Bronchial epithelial cell (primary cell): ENCODE measurements around the gene PROSER2. TPM values are rescaled to one million over a fixed set of nuclear protein-coding genes. Genes with fewer than 3 reads are reported as not detected.
A peak's percentile ranks its signal among the peaks of the same experiment; 100 is the strongest.

ENCODE experiments used
- DNase-seq: peaks from one replicate; pipeline ENCODE4 v3.0.0-alpha.2; 2010; ENCODE audit warnings: low read depth
- FAIRE-seq: peaks from 2 replicates; lab custom pipeline; 2011; peaks lifted over from hg19 to GRCh38; lab: Jason Lieb, UNC
- H3K27me3 ChIP-seq: 2 replicates; pipeline ENCODE4 v1.5.1; 2011; ENCODE audit warnings: low read length; ENCODE audit not compliant: control insufficient read depth, insufficient read depth
- H3K36me3 ChIP-seq: 2 replicates; pipeline ENCODE4 v1.5.1; 2011; ENCODE audit warnings: low read length; ENCODE audit not compliant: control insufficient read depth, insufficient read depth
- H3K4me3 ChIP-seq: 2 replicates; pipeline ENCODE4 v1.5.1; 2011; ENCODE audit warnings: mild to moderate bottlenecking, low read depth, low read length, control low read depth
- total RNA-seq: library from RNA; depleted of rRNA; stranded (reverse); fragments of >200 nt; gene quantifications from 2 replicates; pipeline ENCODE4 v1.2.1, GENCODE V29; 2014
- TF ChIP-seq, protein P1 (sequence below): IDR thresholded peaks from 2 replicates; pipeline ENCODE4 v1.5.1; 2011; ENCODE audit warnings: mild to moderate bottlenecking, moderate library complexity, low read length, control low read depth, inconsistent platforms; ENCODE audit not compliant: insufficient read depth, severe bottlenecking

The PROSER2 gene, protein sequence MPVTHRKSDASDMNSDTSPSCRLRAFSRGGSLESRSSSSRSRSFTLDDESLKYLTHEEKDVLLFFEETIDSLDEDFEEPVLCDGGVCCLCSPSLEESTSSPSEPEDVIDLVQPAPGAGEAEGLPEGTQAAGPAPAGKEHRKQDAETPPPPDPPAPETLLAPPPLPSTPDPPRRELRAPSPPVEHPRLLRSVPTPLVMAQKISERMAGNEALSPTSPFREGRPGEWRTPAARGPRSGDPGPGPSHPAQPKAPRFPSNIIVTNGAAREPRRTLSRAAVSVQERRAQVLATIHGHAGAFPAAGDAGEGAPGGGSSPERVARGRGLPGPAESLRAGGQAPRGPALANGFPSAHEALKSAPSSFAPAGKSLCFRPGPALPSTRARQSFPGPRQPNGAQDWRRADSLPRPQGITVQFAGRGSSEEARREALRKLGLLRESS
- total RNA-seq, result 20.8 and 27.8 TPM in 2 replicates

DNA sequence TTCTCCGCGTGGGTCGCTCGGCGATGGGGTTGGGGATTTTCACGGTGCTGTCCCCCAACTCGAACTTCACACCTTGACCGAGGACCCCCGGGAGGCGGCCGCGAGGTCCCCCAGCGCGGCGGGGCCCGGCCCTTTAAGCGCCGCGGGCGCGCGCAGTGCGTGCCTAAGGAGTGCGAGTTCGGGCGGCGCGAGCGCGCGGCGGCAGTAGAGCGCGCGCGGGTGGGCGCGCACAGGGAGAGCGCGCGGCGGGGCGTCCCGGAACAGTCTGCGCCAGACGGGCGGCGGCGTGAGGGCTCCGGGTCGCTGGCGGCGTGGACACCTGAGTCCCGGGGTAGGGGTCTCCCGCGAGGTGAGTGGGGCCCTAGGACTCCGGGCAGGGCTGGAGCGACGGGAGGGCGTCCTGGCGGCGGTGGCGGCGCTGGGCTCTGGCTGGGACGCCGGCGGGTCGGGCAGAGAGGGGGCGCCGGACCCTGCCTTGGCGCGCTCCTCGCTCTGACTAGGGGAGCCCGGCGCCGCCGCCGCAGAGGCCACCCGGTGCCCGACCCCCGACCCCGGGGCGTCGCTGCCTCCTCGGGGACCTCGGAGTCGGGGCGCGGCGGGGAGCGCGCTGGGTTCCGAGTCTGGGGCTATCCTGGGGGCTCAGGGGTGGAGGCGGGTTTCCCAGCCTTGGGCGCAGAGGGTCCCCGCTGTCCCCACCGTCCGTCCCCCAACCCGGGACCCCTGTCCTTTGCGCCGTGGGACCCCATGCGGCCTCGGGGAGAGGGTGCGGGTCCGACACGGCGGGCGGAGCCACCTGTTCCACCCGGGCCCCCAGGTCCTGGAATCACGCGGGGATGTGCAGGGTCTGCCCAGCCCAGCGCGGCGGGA, at the start of gene PROSER2:
Gene PROSER2 (plus strand): TSS at position 235 of the 867 bp plus-strand sequence. CDS start 28,722 bp downstream, outside the sequence.
- no peak for FAIRE-seq
- TF ChIP-seq, protein P1, sequence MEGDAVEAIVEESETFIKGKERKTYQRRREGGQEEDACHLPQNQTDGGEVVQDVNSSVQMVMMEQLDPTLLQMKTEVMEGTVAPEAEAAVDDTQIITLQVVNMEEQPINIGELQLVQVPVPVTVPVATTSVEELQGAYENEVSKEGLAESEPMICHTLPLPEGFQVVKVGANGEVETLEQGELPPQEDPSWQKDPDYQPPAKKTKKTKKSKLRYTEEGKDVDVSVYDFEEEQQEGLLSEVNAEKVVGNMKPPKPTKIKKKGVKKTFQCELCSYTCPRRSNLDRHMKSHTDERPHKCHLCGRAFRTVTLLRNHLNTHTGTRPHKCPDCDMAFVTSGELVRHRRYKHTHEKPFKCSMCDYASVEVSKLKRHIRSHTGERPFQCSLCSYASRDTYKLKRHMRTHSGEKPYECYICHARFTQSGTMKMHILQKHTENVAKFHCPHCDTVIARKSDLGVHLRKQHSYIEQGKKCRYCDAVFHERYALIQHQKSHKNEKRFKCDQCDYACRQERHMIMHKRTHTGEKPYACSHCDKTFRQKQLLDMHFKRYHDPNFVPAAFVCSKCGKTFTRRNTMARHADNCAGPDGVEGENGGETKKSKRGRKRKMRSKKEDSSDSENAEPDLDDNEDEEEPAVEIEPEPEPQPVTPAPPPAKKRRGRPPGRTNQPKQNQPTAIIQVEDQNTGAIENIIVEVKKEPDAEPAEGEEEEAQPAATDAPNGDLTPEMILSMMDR, result no peak
- DNase-seq, result no peak
- no peaks in the 10 kb centered on the region for H3K27me3 ChIP-seq
- peak within 1 kb of the TSS; percentile 86 for H3K4me3 ChIP-seq
- H3K36me3 ChIP-seq, result no peaks in the 10 kb centered on the region

DNA sequence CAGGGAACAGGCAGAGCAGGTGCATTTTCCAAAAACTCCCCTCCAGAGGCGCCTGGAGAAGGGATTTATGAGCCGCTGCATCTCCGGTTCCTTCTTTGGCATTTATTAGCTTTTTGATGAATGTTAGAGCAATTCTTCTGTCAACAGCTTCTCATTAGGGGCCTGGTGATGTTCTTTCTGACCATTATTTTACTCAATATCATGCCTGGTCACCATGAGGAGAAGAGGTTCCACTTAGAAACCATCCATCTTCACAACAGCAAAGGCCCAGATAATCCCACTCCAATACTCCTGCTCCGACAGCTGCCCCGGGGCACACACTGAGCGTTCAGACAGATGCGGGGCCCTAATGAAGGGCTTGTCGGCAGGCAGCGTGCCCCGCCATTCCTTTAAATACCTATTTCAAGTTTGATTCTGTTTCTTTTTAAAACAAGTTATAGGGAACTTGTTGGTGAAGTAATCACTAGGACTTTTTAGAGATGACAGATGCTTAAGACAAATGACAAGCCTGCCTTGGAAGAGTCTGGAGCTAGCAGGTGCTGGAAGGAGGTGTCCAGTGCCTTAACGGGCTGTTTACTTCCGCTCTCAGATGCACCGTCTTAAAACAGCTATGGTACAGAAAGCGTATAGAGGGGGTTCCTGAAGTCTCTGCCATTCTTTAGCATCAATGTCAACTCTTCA, 49.3 kb upstream of the PROSER2 start:
- Histone ChIP-seq H3K4me3 (no peak overlapping the region), H3K36me3 (no peaks in the 10 kb centered on the region), H3K27me3 (no peaks in the 10 kb centered on the region)
- DNase-seq (no peak), FAIRE-seq (no peak)
- TF ChIP-seq, protein P1, result no peak

DNA sequence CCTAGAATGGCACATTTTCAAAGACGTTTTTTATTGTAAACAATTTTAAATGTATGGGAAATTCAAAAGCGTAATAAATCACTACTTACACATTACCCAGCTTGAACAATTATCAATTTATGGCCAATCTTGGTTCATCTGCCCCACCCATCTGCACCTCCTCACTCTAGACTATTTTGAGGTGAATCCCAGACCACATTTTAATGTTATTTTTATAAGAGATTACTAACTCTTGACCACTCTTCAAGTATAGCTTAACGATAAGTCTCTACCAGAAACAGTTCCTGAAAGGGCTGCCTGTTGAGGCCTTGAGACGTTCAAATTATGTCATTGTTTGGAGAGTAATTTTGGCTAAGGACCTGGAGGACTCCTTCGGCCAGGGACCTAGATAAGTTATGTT, 47.7 kb upstream of the PROSER2 start:
- no peaks in the 10 kb centered on the region for H3K36me3 ChIP-seq
- FAIRE-seq, result no peak

DNA sequence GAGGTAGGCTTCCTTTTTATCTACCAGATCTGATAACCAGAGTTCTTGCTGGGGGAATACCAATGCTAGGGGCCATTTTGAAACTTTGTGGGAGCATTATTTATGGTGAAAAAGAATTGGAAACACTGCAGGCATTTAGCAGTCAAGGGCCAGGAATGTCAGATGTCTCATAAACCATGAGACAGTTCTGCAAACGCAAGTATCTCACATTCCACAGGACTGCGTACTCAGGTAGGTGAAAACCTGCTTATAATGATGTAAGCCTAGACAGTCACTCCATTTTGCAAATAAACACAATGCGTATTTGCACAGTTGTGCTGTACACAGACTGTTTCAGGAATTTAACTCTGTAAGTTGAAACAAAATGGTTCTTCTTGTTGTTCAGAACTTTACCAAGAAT, 47.1 kb upstream of the PROSER2 start:
- H3K4me3 ChIP-seq, result no peak overlapping the region
- DNase-seq, result peak; percentile 91
- H3K27me3 ChIP-seq, result no peaks in the 10 kb centered on the region
- FAIRE-seq, result no peak
- H3K36me3 ChIP-seq, result no peaks in the 10 kb centered on the region
- TF ChIP-seq, protein P1, result no peak

More for the DNA sequence above, 47.7 kb upstream of the PROSER2 start:
- Histone ChIP-seq H3K4me3 (no peak overlapping the region), H3K27me3 (no peaks in the 10 kb centered on the region)
- DNase-seq, result no peak
- TF ChIP-seq, protein P1, result no peak

DNA sequence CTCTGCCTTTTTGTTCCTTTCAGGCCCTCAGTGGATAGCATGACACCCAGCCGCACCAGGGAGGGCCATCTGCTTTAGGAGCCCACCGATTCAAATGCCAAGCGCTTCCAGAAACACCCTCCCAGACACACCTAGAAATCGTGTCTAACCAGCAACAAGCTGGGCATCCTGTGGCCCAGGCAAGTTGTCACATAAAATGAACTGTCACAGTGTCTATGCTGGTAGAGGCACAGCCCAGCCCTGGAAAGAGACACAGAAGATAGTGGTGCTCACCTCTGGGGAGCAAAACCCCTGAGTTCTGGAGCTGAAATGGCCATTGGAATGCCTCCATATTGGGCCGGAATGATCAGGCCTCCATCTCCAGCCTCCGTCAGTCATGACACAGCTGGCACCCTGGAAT, 42.0 kb upstream of the PROSER2 start:
- Histone ChIP-seq H3K36me3 (no peaks in the 10 kb centered on the region), H3K27me3 (no peaks in the 10 kb centered on the region), H3K4me3 (no peak overlapping the region)
- TF ChIP-seq, protein P1, result no peak
- no peak for FAIRE-seq
- no peak for DNase-seq
